GM18508 (cell line): ENCODE results near the gene TRIP10.
"Not testable (repeated sequence)": the region's sequence is repeated elsewhere in the genome, so short reads cannot be mapped to it uniquely, and the experiment has no call there.

ENCODE experiments used
- ATAC-seq: cut with Tn5 transposase; IDR thresholded peaks from one replicate; pipeline ENCODE4 v1.9.1; 2021; ENCODE audit warnings: moderate number of reproducible peaks; ENCODE audit not compliant: insufficient read depth, unreplicated experiment

TRIP10 gene

GRCh38 chr19:6738787-6739389 is 592 bp upstream of the TRIP10 start:
- no peak for ATAC-seq

DNA sequence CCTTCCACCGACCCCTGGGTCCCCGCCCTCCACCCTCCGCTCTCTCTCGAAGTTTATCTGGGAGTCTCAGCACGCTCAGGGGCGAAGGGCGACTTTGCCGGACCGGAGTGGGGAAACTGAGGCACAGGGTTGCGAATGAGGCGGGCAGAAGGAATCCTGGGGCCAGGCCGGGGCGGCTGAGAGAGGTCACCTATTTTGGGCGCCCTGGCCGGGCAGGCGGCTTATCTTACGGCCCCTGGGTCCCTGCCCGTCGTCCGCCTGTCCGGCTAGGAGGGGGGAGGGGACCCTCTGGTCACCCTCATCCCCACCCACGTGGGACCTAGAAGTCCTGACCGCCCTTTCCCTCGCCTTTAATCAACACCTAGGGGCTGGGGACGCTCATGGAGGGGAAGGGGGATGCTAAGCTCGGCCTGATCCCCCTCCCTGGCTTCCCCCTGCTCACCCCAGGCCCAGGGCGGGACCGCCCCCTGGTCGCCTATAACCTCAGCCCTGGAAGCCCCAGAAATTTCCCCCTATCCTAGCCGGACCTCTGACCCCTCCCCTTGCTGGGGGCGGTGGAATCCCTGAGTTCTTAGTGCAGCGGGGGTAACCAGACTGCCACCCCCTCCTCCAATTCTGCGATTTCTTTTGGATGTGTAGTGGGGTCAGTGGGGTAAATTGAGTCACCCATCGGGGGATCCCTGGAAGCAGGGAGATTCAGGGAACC is 556 bp downstream of the TRIP10 start:
- no peak for ATAC-seq

- ATAC-seq, result no peak
Measured at GRCh38 chr19:6740589-6741343, 1.3 kb downstream of the TRIP10 start.

- no peak for ATAC-seq
Measured at GRCh38 chr19:6743066-6743465, 3.6 kb downstream of the TRIP10 start.

DNA sequence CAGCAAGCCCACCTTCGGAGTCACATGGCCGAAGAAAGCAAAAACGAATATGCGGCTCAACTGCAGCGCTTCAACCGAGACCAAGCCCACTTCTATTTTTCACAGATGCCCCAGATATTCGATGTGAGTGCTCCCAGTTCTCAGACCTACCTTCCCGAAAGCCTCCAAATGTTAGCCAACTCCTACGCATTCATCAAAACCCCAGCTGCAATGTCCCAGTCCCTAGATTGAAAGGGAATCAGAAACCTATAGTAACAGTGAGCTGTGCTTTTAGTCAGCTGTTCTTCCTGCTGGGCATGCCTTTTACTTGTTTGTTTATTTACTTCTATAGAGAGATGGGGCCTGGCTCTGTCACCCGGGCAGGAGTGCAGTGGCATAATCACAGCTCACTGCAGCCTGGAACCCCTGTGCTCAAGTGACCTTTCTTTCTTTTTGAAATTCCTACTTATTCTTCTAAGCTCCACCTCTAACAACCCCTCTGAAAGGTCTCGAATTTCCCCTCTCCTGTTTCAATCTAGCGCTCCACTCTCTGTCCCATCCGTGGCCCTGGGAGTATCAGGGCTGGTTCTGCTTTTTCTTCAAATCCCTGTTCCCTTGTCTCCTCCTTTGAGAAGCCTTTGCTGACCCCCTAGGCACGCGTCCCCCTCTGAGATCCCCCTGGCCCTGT is 4.4 kb downstream of the TRIP10 start:
- ATAC-seq, result no peak

- no peak for ATAC-seq
Measured at GRCh38 chr19:6744381-6745301, 5.2 kb downstream of the TRIP10 start.

- no peak for ATAC-seq
Measured at GRCh38 chr19:6745965-6746364, 6.5 kb downstream of the TRIP10 start.

GRCh38 chr19:6748543-6748942 is 9.1 kb downstream of the TRIP10 start:
- ATAC-seq, result not testable (repeated sequence)

DNA sequence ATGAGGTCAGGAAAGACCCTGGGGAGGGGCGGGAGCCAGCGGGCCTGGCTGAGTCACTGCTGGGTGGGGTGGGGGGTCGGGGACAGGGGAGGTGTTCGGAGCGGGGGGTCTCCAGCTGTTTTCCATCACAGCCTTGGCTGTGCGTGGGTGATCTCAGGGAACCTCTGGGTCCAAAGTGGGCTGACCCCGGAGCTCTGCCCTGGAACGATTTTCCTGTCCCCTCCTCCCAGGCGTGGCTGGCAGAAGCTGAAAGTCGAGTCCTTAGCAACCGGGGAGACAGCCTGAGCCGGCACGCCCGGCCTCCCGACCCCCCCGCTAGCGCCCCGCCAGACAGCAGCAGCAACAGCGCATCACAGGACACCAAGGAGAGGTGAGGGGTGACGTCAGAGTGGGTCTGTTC is 10.6 kb downstream of the TRIP10 start:
- ATAC-seq, result no peak

GRCh38 chr19:6751189-6751588 is 11.7 kb downstream of the TRIP10 start:
- no peak for ATAC-seq

DNA sequence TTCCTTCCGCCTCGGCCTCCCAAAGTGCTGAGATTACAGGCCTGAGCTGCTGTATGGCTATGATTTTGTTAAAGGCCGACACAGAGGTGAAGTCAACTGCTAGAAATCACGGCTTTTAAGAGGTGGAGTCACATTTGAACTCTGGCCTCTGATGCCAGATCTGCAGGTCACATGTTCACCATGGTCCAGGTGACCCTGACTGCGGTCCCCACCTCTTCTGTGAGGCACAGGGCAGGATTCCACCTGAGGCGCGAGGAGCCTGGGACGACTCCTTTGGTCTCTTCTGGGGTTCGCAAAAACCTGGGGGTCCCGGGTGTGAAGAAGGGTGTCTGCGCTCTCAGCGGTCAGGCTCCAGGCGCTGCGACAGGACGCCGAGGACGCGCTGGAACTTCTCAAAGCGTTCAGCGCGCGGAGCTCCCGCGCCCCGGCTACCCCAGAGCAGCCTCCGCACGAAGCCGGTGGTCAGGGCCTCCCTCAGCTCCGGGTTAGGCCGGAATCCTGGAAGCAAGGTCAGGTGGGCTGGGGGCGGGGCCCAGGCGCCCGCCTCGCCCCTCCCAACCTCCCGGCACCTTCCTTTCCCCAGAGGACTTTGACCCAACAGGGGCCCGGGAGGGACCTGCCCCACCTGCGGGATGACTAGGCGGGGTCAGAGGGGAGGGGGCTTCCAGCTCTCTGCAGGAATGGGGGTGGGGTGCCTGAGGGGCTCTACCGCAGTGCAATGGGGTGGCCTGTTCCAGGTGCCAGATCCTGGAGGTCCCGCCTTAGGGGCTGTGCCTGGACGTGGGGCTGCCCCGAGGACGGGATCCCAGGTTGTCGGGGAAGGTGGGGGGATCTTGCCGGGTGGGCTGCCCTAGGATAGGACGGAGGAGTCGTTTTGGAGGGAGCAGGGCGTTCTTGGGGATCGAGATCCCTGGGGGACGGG is 13.0 kb downstream of the TRIP10 start:
- ATAC-seq, result no peak

GRCh38 chr19:6753178-6754031 is 13.9 kb downstream of the TRIP10 start:
- ATAC-seq, result peak; percentile 47

GRCh38 chr19:6754136-6754535 is 14.7 kb downstream of the TRIP10 start:
- ATAC-seq, result no peak

- no peak for ATAC-seq
Measured at GRCh38 chr19:6754653-6755463, 15.4 kb downstream of the TRIP10 start.

- ATAC-seq, result no peak
Measured at GRCh38 chr19:6760606-6761005, 21.1 kb downstream of the TRIP10 start.

GRCh38 chr19:6761053-6761676 is 21.7 kb downstream of the TRIP10 start:
- no peak for ATAC-seq
